NK-92 (cell line): ENCODE results near the gene PLEKHG4.

Source experiments
- DNase-seq: peaks from one replicate; lab custom pipeline; 2025; ENCODE audit not compliant: unreplicated experiment; lab: John Stamatoyannopoulos, UW

PLEKHG4 gene

GRCh38 chr16:67279296-67280089 is at the start of gene PLEKHG4:
TSS of gene PLEKHG4 (plus strand) at chr16:67279532. CDS start at chr16:67280045, 513 bp downstream.
- no peak for DNase-seq

- DNase-seq = no peak
These were observed 49.2 kb upstream of the PLEKHG4 start for GRCh38 chr16:67229906-67230808.

DNA sequence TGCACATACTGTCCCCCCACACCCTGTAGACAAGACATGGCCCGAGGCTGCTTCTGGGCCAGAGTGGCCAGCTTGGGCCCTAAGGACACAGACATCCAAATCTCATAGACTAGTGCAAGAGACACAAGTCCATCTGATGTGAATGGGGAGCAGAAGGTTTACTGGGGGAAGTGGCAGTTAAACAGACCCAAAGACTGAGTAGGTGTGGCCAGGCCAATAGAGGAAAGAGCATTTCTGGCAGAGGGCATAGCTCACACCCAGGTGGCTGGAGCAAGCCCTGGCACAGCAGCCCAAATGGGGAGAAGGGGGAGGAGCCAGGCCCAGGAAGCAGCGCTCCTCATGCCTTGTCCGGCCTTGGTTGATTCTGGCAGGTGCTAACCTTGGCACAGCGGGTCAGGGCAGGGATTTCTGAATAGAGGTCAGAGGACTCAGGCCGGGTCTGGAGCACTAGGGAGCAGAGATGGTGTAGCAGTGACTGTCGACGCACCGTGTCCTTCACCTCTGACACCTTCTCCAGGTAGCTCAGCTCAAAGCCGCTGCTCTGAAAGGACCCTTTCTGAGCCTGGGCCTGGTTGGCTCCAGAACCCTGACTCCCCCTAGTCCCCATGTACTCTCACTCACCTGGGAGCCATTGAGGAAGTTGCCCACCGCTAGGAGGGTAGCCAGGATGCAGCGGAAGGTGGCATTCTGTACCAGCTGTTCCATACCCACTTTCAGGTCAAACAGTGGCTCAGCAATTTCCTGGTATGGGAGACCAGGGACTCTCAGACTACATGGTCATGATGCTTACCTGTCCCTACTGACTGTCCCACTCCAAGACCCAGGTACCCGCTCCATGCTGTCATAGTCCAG is 48.3 kb upstream of the PLEKHG4 start:
- no peak for DNase-seq

- DNase-seq = no peak
These were observed 45.7 kb upstream of the PLEKHG4 start for GRCh38 chr16:67233596-67233995.

- DNase-seq = no peak
These were observed 45.1 kb upstream of the PLEKHG4 start for GRCh38 chr16:67234180-67234597.

- no peak for DNase-seq
These were observed 43.3 kb upstream of the PLEKHG4 start for GRCh38 chr16:67235816-67236562.

- DNase-seq = no peak
These were observed 42.6 kb upstream of the PLEKHG4 start for GRCh38 chr16:67236563-67237395.

GRCh38 chr16:67237396-67238277 is 41.7 kb upstream of the PLEKHG4 start:
- no peak for DNase-seq

DNA sequence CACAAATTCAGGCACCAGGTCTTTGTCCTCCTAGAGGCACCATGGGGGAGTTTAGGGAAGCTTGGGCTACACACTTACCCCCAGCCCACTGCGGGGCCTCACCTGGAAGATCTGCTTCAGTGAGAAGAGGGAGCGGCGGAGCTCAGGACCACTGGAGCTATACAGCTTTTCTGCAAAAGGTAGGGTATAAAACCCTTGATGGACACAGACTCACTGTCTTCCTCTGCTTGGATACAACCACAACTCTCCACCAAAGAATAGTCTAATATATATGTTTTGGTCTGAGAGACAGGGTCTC is 41.1 kb upstream of the PLEKHG4 start:
- DNase-seq = no peak

DNA sequence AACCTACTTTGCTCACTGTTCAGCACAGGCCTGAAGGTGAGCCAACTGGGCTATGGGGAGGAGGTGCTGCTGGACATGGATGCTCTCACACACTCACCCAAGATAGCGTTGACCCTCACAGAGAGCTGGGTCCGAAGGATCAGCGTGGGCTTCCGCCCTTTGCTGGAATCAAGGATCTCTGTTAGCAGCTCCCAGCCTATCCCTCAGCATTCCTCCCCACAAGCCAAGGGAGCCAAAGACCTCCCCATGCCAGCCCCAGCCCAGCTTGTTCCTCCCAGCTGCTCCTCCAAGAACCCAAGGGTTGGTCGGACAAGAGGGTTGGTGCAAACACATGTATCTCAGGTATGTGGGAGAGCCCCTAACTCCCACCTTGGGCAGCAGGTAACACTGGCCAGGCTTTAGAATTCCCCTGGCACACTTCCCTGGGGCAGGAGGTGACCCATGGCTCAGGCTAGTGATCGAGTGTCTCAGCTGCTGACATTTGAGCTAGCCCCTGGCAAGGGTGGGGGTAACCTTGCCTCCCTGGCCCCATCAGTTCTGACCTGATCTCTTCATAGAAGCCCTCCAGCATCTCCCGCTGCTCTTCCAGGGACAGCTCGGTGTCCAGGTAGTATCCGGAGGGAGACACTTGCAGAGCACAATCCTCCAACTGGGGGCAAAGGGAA is 40.4 kb upstream of the PLEKHG4 start:
- no peak for DNase-seq

- DNase-seq = no peak
These were observed 38.8 kb upstream of the PLEKHG4 start for GRCh38 chr16:67240506-67240905.

DNA sequence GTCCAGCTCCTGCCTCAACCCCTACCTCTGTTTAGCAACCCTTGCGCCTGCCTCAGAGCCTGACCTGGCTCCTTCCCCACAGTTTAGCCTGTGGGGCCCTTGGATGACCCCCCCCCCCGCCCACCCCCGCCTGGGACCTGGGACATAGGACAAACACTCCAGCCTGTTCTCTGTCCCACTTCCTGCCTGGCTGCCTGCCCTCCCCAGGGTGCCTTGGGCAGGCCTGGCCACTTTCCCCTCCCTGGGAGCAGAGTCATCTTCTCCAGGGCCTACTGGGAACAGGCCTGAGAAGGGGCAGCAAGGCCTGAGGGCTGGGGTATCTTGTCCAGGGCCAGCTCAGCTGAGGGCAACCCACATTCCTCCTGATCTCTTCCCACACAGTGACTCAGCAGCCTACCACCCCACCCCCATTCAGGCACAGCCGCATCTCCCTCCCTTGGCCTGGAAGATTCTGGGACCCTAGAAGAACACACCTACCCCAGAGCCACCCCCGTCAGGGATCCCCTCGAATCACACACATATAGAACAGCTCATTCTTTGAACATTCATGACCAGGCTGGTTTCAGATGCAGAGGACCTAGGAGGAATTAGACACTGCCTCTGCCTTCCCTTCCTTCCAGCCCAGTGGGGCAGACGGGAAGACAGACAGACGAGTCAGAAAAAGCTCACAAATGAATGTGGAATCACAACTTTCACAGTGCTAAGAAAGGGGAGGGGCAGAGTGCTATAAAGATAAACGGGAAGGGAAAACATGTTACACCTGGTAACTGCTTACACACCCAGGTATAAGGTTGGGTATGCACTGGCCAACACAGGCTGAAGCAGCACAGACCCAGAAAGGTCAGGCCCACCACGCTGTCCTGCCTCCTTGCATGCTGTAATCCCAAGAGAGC is 38.1 kb upstream of the PLEKHG4 start:
- DNase-seq = no peak

GRCh38 chr16:67242138-67242730 is 37.1 kb upstream of the PLEKHG4 start:
- DNase-seq = no peak

DNA sequence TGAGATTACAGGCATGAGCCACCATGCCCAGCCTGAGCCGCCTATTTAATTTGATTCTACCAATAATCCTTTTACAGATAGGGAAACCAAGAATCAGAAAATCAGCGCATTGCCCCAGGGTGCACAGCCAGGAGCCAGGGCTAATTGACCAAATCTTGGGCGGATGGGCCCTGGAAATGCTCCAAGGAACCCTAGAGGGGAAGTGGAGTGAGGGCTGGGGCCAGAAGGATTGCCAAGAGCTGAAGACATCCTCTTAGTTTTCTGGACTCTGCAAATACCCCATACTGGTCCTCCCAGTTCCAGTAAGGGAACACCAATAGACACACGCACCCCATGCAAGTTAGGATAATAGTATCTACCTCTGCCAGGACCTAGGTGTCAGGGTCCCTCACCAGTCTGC is 35.9 kb upstream of the PLEKHG4 start:
- DNase-seq = no peak

DNA sequence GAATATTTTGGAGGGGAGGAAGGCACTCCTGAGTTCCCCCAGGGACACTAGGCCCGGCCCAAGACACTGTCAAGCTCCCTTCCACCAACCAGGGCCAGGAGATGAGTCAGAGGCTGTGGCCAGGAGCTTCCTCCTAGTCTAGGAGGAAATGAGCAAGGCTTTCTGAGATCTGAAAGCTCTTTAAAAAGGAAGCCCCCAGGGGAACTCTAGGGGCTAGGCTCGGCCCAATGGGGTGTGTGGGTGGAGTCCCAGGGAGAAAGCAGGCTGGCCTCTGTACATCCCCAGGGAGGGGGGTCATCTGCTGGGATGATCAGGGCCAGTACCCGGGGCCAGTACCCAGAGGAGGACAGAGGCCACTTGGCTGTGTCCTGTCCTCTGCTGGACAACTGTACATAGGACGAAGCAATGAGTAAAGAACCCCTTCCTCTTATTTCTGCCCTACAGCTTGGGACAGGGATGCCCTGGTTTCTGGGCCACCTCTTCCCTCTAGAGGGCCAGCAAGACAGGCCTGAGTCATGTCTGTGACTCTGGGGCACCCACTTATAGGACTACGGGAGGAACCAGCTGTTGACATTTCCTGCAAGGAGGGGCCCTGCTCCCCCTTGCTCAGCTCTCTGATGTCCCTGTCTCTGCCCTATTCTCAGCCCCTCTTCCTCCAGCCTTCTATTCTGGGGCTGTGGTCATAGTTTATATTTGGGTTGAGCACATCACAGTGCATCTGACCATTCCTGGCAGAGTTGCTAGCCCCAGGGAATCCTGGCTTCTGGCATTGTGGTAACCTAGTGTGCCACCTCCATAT is 34.7 kb upstream of the PLEKHG4 start:
- DNase-seq = no peak

DNA sequence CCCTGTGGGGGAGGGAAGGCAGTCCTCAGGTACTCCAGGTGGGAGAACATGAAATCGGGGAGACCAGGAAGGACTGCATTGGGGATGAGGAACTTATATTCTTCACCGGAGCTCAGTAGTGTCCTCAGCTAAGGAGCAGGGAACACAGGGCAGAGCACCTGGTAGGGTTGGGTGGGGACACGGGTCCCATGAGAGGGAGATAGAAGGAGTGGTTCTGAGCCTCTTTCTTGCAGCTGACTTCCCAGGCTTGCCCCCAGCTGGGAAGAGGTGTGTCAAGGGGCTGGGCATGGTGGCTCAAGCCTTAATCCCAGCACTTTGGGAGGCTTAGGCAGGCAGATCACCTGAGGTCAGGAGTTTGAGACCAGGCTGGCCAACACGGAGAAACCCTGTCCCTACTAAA is 34.1 kb upstream of the PLEKHG4 start:
- DNase-seq = no peak
